Esophagus (tissue), 2 donors: ENCODE results near the gene SH2D1A. TPM values are rescaled to one million over a fixed set of nuclear protein-coding genes. Genes with fewer than 3 reads are reported as not detected.
"Not testable (repeated sequence)": the region's sequence is repeated elsewhere in the genome, so short reads cannot be mapped to it uniquely, and the experiment has no call there.

Experiments used
- H3K27ac ChIP-seq, 2 donors: one replicate each; pipeline ENCODE4 v1.5.1; 2013; ENCODE audit warnings: low read depth in 2 of 2, mild to moderate bottlenecking in 2 of 2, inconsistent platforms in 1 of 2, low read length in 1 of 2, moderate library complexity in 1 of 2
- H3K27me3 ChIP-seq, 2 donors: one replicate each; pipeline ENCODE4 v1.6.1; 2013; ENCODE audit warnings: low read length in 2 of 2, control low read depth in 1 of 2, mild to moderate bottlenecking in 1 of 2; ENCODE audit not compliant: insufficient read depth in 2 of 2, control insufficient read depth in 1 of 2
- H3K36me3 ChIP-seq, 2 donors: one replicate each; pipeline ENCODE4 v1.6.1; 2013; ENCODE audit warnings: low read length in 1 of 2; ENCODE audit not compliant: control insufficient read depth in 2 of 2, insufficient read depth in 2 of 2
- H3K4me1 ChIP-seq, 2 donors: one replicate each; pipeline ENCODE4 v1.6.1; 2013; ENCODE audit warnings: low read length in 1 of 2; ENCODE audit not compliant: control insufficient read depth in 2 of 2, insufficient read depth in 2 of 2
- H3K4me3 ChIP-seq, 2 donors: one replicate each; pipeline ENCODE4 v1.5.1; 2013; ENCODE audit warnings: low read length in 2 of 2, mild to moderate bottlenecking in 2 of 2, low read depth in 1 of 2, moderate library complexity in 1 of 2
- H3K9me3 ChIP-seq, 2 donors: one replicate each; pipeline ENCODE4 v1.6.1; 2013; ENCODE audit warnings: mild to moderate bottlenecking in 2 of 2, low read depth in 1 of 2, low read length in 1 of 2, moderate library complexity in 1 of 2; ENCODE audit not compliant: control insufficient read depth in 2 of 2, insufficient read depth in 1 of 2
- WGBS, 2 donors: extraction: QIAGEN DNeasy Blood & Tissue Kit; methylation state at CpG; one replicate each; pipeline ENCODE4 v1.1.7; 2013; 5-methylcytosine and 5-hydroxymethylcytosine counted together
- polyA plus RNA-seq, 2 donors: library from polyadenylated mRNA; stranded (reverse); fragments of 200-250 nt; gene quantifications; one replicate each; pipeline ENCODE4 v1.2.3, GENCODE V29; 2013
- donor health status: healthy with polysubstance abuse.
- donor health status: Bipolar disorder and iron deficiency.

The SH2D1A gene
- polyA plus RNA-seq: under 1 TPM; 0.18 to 0.33 TPM

GRCh38 chrX:124346117-124346876 lies at the start of gene SH2D1A:
Gene SH2D1A, plus strand, starts transcription at chrX:124346563. Its CDS starts 80 bp downstream, at chrX:124346643.
- H3K27ac ChIP-seq: peak within 1 kb of the TSS; percentile 5 to 33

GRCh38 chrX:124299323-124299722 lies 47.0 kb upstream of the SH2D1A start:
- WGBS, 2 donors: 92 to 95% methylated on average over 4 of the region's 4 CpGs
- not testable (repeated sequence) for H3K4me3 ChIP-seq, H3K27me3 ChIP-seq, H3K36me3 ChIP-seq, H3K4me1 ChIP-seq, H3K27ac ChIP-seq, H3K9me3 ChIP-seq

More at GRCh38 chrX:124346117-124346876, at the start of gene SH2D1A:
- no peaks in the 10 kb centered on the region for H3K36me3 ChIP-seq
- H3K27me3 ChIP-seq: no peaks in the 10 kb centered on the region
- H3K4me3 ChIP-seq: peak within 1 kb of the TSS in 1 of 2 donors; percentile 45
- H3K9me3 ChIP-seq: no peaks in the 10 kb centered on the region
- no peaks in the 10 kb centered on the region for H3K4me1 ChIP-seq
- 76 to 86% methylated on average over 16 to 19 of the region's 19 CpGs for WGBS, 2 donors

- Histone ChIP-seq H3K27me3 (peaks cover 0 to 2% of the 10 kb centered on the region in 2 donors), H3K4me1 (no peaks in the 10 kb centered on the region), H3K9me3 (no peaks in the 10 kb centered on the region), H3K36me3 (no peaks in the 10 kb centered on the region), H3K4me3 (no peak overlapping the region), H3K27ac (no peak overlapping the region)
- WGBS, 2 donors: 58 to 77% methylated on average over 4 of the region's 4 CpGs
These were observed 46.0 kb upstream of the SH2D1A start for GRCh38 chrX:124300405-124300804.

- H3K27me3 ChIP-seq: peaks cover 0 to 2% of the 10 kb centered on the region in 2 donors
- no peaks in the 10 kb centered on the region for H3K36me3 ChIP-seq
- no peaks in the 10 kb centered on the region for H3K9me3 ChIP-seq
- 67 to 84% methylated on average over 2 of the region's 2 CpGs for WGBS, 2 donors
- no peaks in the 10 kb centered on the region for H3K4me1 ChIP-seq
- no peak overlapping the region for H3K4me3 ChIP-seq
- H3K27ac ChIP-seq: no peak overlapping the region
These were observed 39.0 kb upstream of the SH2D1A start for GRCh38 chrX:124307253-124307907.

GRCh38 chrX:124325732-124326131 lies 20.6 kb upstream of the SH2D1A start:
- no peaks in the 10 kb centered on the region for H3K4me1 ChIP-seq
- WGBS, 2 donors: 71 to 85% methylated on average over 1 of the region's 1 CpG

GRCh38 chrX:124328765-124329164 lies 17.6 kb upstream of the SH2D1A start:
- Histone ChIP-seq H3K4me1 (no peaks in the 10 kb centered on the region), H3K27ac (no peak overlapping the region), H3K27me3 (no peaks in the 10 kb centered on the region), H3K4me3 (no peak overlapping the region), H3K9me3 (no peaks in the 10 kb centered on the region), H3K36me3 (no peaks in the 10 kb centered on the region)
- WGBS, 2 donors: 57 to 69% methylated on average over 1 of the region's 1 CpG

More at GRCh38 chrX:124325732-124326131, 20.6 kb upstream of the SH2D1A start:
- no peaks in the 10 kb centered on the region for H3K27me3 ChIP-seq
- H3K36me3 ChIP-seq: no peaks in the 10 kb centered on the region
- no peak overlapping the region for H3K4me3 ChIP-seq
- no peaks in the 10 kb centered on the region for H3K9me3 ChIP-seq
- no peak overlapping the region for H3K27ac ChIP-seq

GRCh38 chrX:124332481-124333424 lies 13.6 kb upstream of the SH2D1A start, which contains the start of gene TEX13D:
Gene TEX13D, plus strand, starts transcription at chrX:124332660. Its CDS starts 258 bp downstream, at chrX:124332918.
- Histone ChIP-seq H3K9me3 (no peaks in the 10 kb centered on the region), H3K27me3 (no peaks in the 10 kb centered on the region), H3K4me3 (no peak within 1 kb of the TSS), H3K4me1 (no peaks in the 10 kb centered on the region), H3K27ac (no peak within 1 kb of the TSS), H3K36me3 (no peaks in the 10 kb centered on the region)
- WGBS, 2 donors: 91 to 98% methylated on average over 57 of the region's 57 CpGs

GRCh38 chrX:124333862-124334261 lies 12.5 kb upstream of the SH2D1A start:
- no peaks in the 10 kb centered on the region for H3K27me3 ChIP-seq
- no peaks in the 10 kb centered on the region for H3K36me3 ChIP-seq
- H3K4me3 ChIP-seq: no peak overlapping the region
- no peak overlapping the region for H3K27ac ChIP-seq
- no peaks in the 10 kb centered on the region for H3K4me1 ChIP-seq
- WGBS, 2 donors: 81 to 92% methylated on average over 6 of the region's 6 CpGs
- H3K9me3 ChIP-seq: no peaks in the 10 kb centered on the region

- not testable (repeated sequence) for H3K27me3 ChIP-seq, H3K4me3 ChIP-seq, H3K4me1 ChIP-seq, H3K27ac ChIP-seq, H3K36me3 ChIP-seq, H3K9me3 ChIP-seq
- 78 to 93% methylated on average over 2 of the region's 2 CpGs for WGBS, 2 donors
These were observed 11.8 kb upstream of the SH2D1A start for GRCh38 chrX:124334555-124334954.
